H9 (cell line): ENCODE results near the gene TMEM225B. TPM values are rescaled to one million over a fixed set of nuclear protein-coding genes. Genes with fewer than 3 reads are reported as not detected.
A peak's percentile ranks its signal among the peaks of the same experiment; 100 is the strongest.

Experiments used
- DNase-seq: peaks from one replicate; pipeline ENCODE4 v3.0.0-alpha.2; 2017
- H2AFZ ChIP-seq: one replicate; pipeline ENCODE4 v1.6.1; 2013; ENCODE audit warnings: mild to moderate bottlenecking, low read length, control low read depth, moderate library complexity
- H2AK5ac ChIP-seq: 2 replicates; pipeline ENCODE4 v1.6.1; 2013; ENCODE audit warnings: low read length, control low read depth, mixed read lengths; ENCODE audit not compliant: insufficient read length
- H2BK120ac ChIP-seq: one replicate; pipeline ENCODE4 v1.6.1; 2013; ENCODE audit warnings: low read depth, mild to moderate bottlenecking, low read length, control low read depth, inconsistent platforms; ENCODE audit not compliant: poor library complexity, severe bottlenecking
- H2BK12ac ChIP-seq: 2 replicates; pipeline ENCODE4 v1.6.1; 2013; ENCODE audit warnings: low read length, control low read depth, mixed read lengths, low read depth; ENCODE audit not compliant: insufficient read length
- H2BK15ac ChIP-seq: 2 replicates; pipeline ENCODE4 v1.6.1; 2013; ENCODE audit warnings: low read depth, low read length, control low read depth
- H2BK20ac ChIP-seq: one replicate; pipeline ENCODE4 v1.6.1; 2013; ENCODE audit warnings: low read depth, mild to moderate bottlenecking, low read length, control low read depth, inconsistent platforms; ENCODE audit not compliant: poor library complexity, severe bottlenecking
- H2BK5ac ChIP-seq: 2 replicates; pipeline ENCODE4 v1.6.1; 2013; ENCODE audit warnings: low read length, control low read depth, mixed read lengths; ENCODE audit not compliant: insufficient read length
- H3K14ac ChIP-seq: 2 replicates; pipeline ENCODE4 v1.6.1; 2013; ENCODE audit warnings: low read length, control low read depth; ENCODE audit not compliant: insufficient read depth
- H3K18ac ChIP-seq: 2 replicates; pipeline ENCODE4 v1.6.1; 2013; ENCODE audit warnings: low read depth, mild to moderate bottlenecking, mixed read lengths, low read length, control low read depth; ENCODE audit not compliant: insufficient read length
- H3K23ac ChIP-seq: 2 replicates; pipeline ENCODE4 v1.6.1; 2013; ENCODE audit warnings: low read length, control low read depth, mixed read lengths, low read depth; ENCODE audit not compliant: insufficient read length
- H3K23me2 ChIP-seq: 2 replicates; pipeline ENCODE4 v1.6.1; 2013; ENCODE audit warnings: low read depth, mild to moderate bottlenecking, mixed read lengths, low read length, control low read depth; ENCODE audit not compliant: insufficient read length, poor library complexity, severe bottlenecking
- H3K27ac ChIP-seq: 2 replicates; pipeline ENCODE4 v1.5.1; 2013; ENCODE audit warnings: low read length, control low read depth, mixed read lengths, low read depth; ENCODE audit not compliant: insufficient read length
- H3K27me3 ChIP-seq: 2 replicates; pipeline ENCODE4 v1.6.1; 2013; ENCODE audit warnings: low read length, control low read depth, inconsistent platforms; ENCODE audit not compliant: insufficient read depth
- H3K4ac ChIP-seq: 2 replicates; pipeline ENCODE4 v1.6.1; 2013; ENCODE audit warnings: low read depth, mild to moderate bottlenecking, control low read depth, inconsistent platforms, low read length, moderate library complexity
- H3K4me1 ChIP-seq: 2 replicates; pipeline ENCODE4 v1.6.1; 2013; ENCODE audit warnings: low read length, control low read depth, inconsistent platforms; ENCODE audit not compliant: insufficient read depth
- H3K4me2 ChIP-seq: 2 replicates; pipeline ENCODE4 v1.6.1; 2013; ENCODE audit warnings: low read length, control low read depth, mixed read lengths; ENCODE audit not compliant: insufficient read length, insufficient read depth
- H3K56ac ChIP-seq: 2 replicates; pipeline ENCODE4 v1.6.1; 2013; ENCODE audit warnings: low read depth, mild to moderate bottlenecking, mixed read lengths, low read length, control low read depth; ENCODE audit not compliant: insufficient read length
- H3K79me1 ChIP-seq: 2 replicates; pipeline ENCODE4 v1.6.1; 2013; ENCODE audit warnings: low read depth, mild to moderate bottlenecking, moderate library complexity, low read length, control low read depth, inconsistent platforms; ENCODE audit not compliant: insufficient read depth, poor library complexity, severe bottlenecking
- H3K79me2 ChIP-seq: 2 replicates; pipeline ENCODE4 v1.6.1; 2013; ENCODE audit warnings: low read length, control low read depth, inconsistent platforms; ENCODE audit not compliant: insufficient read depth
- H3K9ac ChIP-seq: 2 replicates; pipeline ENCODE4 v1.6.1; 2013; ENCODE audit warnings: low read length, control low read depth, mixed read lengths; ENCODE audit not compliant: insufficient read length; ENCODE audit errors: extremely low read depth
- H3K9me3 ChIP-seq: one replicate; pipeline ENCODE4 v1.6.1; 2013; ENCODE audit warnings: low read depth, low read length, inconsistent platforms; ENCODE audit not compliant: control insufficient read depth
- H3T11ph ChIP-seq: one replicate; pipeline ENCODE4 v1.6.1; 2013; ENCODE audit warnings: mild to moderate bottlenecking, low read length, control low read depth, inconsistent platforms
- H4K20me1 ChIP-seq: one replicate; pipeline ENCODE4 v1.6.1; 2013; ENCODE audit not compliant: control insufficient read depth, insufficient read length, insufficient read depth
- H4K5ac ChIP-seq: 2 replicates; pipeline ENCODE4 v1.6.1; 2013; ENCODE audit warnings: low read depth, mild to moderate bottlenecking, mixed read lengths, low read length, control low read depth; ENCODE audit not compliant: insufficient read length
- H4K8ac ChIP-seq: replicated peaks from 2 replicates; pipeline ENCODE4 v1.6.1; 2013; ENCODE audit warnings: low read length, control low read depth, mixed read lengths, low read depth; ENCODE audit not compliant: insufficient read length
- H4K91ac ChIP-seq: 2 replicates; pipeline ENCODE4 v1.6.1; 2013; ENCODE audit warnings: low read depth, mild to moderate bottlenecking, moderate library complexity, mixed read lengths, low read length, control low read depth; ENCODE audit not compliant: insufficient read length
- H3K27ac Mint-ChIP-seq, 3 experiments: 2 replicates in 2 of 3; 3 replicates in 1 of 3; pipeline ENCODE4 v1.8.0; 2020 to 2021; ENCODE audit warnings: mixed read lengths in 3 of 3, mild to moderate bottlenecking in 1 of 3, moderate library complexity in 1 of 3
- H3K27me3 Mint-ChIP-seq: 2 replicates; pipeline ENCODE4 v1.8.0; 2021; ENCODE audit warnings: low read depth, mild to moderate bottlenecking, moderate library complexity, mixed read lengths
- H3K36me3 Mint-ChIP-seq, 3 experiments: 2 replicates in 2 of 3; 3 replicates in 1 of 3; pipeline ENCODE4 v1.8.0; 2020 to 2021; ENCODE audit warnings: low read depth in 3 of 3, mixed read lengths in 3 of 3; ENCODE audit not compliant: insufficient read depth in 1 of 3
- H3K4me1 Mint-ChIP-seq, 2 experiments: 2 replicates each; pipeline ENCODE4 v1.8.0; 2020; ENCODE audit warnings: mixed read lengths in 2 of 2
- H3K4me3 Mint-ChIP-seq, 2 experiments: 2 replicates in 1 of 2; 3 replicates in 1 of 2; pipeline ENCODE4 v1.8.0; 2020 to 2021; ENCODE audit warnings: mild to moderate bottlenecking in 2 of 2, mixed read lengths in 2 of 2, moderate library complexity in 1 of 2
- H3K9me3 Mint-ChIP-seq, 2 experiments: 2 replicates in 1 of 2; 3 replicates in 1 of 2; pipeline ENCODE4 v1.8.0; 2020; ENCODE audit warnings: mild to moderate bottlenecking in 2 of 2, mixed read lengths in 2 of 2, moderate library complexity in 1 of 2
- WGBS: extraction: QIAGEN DNeasy Blood & Tissue Kit; methylation state at CpG from one replicate; pipeline ENCODE4 v1.1.7; 2013; ENCODE audit warnings: missing lambda C conversion rate, low lambda C conversion rate, mixed read lengths; ENCODE audit not compliant: insufficient read length; ENCODE audit errors: extremely low coverage; 5-methylcytosine and 5-hydroxymethylcytosine counted together
- total RNA-seq: library from RNA; stranded (reverse); gene quantifications from 2 replicates; pipeline ENCODE4 v1.2.1, GENCODE V29; 2021
- TF ChIP-seq, protein P1 (sequence below): fragments of 200-600 bp; sonication (generic); conservative IDR thresholded peaks from 3 replicates; pipeline ENCODE4 v1.8.0; 2021; ENCODE audit warnings: antibody characterized with exemption, mild to moderate bottlenecking

Gene TMEM225B
- total RNA-seq, 1 experiment from 2014 or later, result not detected

DNA sequence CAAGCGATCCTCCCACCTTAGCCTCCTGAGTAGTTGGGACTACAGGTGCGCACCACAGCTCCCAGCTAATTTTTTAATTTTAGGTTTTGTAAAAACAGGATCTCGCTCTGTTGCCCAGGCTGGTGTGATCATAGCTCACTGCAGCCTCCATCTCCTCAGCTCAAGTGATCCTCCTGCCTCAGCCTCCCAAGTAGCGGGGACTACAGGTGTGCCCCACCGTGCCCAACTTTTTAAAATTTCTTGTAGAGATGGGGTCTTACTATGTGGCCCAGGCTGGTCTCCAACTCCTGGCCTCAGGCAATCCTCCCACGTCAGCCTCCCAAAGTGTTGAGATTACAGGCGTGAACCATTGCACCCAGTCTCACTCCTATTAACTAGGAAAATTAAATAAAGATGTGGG is 7.5 kb downstream of the TMEM225B start:
- Histone ChIP-seq H3K27me3 (no peaks in the 10 kb centered on the region), H3K4me2 (no peak overlapping the region), H3T11ph (no peak overlapping the region), H4K5ac (no peak overlapping the region), H4K91ac (no peak overlapping the region), H2BK5ac (no peak overlapping the region), H3K9me3 (no peaks in the 10 kb centered on the region), H2BK12ac (no peak overlapping the region), H2BK120ac (no peak overlapping the region), H3K56ac (no peak overlapping the region), H3K4ac (no peak overlapping the region), H3K79me2 (no peaks in the 10 kb centered on the region), H2AK5ac (no peak overlapping the region), H3K14ac (no peak overlapping the region), H3K23me2 (no peaks in the 10 kb centered on the region), H2BK20ac (no peak overlapping the region), H3K4me1 (no peaks in the 10 kb centered on the region), H3K18ac (no peak overlapping the region), H4K8ac (no peak overlapping the region), H2BK15ac (no peak overlapping the region), H3K23ac (no peak overlapping the region), H4K20me1 (no peaks in the 10 kb centered on the region), H3K9ac (no peak overlapping the region), H2AFZ (no peak overlapping the region), H3K27ac (no peak overlapping the region), H3K79me1 (no peaks in the 10 kb centered on the region)
- no CpG with 5 or more reads among the region's 7 CpGs for WGBS
- peaks cover 20% of the 10 kb centered on the region for H3K27me3 Mint-ChIP-seq
- TF ChIP-seq, protein P1, sequence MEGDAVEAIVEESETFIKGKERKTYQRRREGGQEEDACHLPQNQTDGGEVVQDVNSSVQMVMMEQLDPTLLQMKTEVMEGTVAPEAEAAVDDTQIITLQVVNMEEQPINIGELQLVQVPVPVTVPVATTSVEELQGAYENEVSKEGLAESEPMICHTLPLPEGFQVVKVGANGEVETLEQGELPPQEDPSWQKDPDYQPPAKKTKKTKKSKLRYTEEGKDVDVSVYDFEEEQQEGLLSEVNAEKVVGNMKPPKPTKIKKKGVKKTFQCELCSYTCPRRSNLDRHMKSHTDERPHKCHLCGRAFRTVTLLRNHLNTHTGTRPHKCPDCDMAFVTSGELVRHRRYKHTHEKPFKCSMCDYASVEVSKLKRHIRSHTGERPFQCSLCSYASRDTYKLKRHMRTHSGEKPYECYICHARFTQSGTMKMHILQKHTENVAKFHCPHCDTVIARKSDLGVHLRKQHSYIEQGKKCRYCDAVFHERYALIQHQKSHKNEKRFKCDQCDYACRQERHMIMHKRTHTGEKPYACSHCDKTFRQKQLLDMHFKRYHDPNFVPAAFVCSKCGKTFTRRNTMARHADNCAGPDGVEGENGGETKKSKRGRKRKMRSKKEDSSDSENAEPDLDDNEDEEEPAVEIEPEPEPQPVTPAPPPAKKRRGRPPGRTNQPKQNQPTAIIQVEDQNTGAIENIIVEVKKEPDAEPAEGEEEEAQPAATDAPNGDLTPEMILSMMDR, result no peak
- H3K9me3 Mint-ChIP-seq, result no peaks in the 10 kb centered on the region
- peak overlapping the region in 1 of 3 experiments; percentile 62; a peak in 1 of 7 replicates for H3K27ac Mint-ChIP-seq
- no peaks in the 10 kb centered on the region for H3K36me3 Mint-ChIP-seq
- H3K4me3 Mint-ChIP-seq, result no peak overlapping the region
- no peak for DNase-seq
- 0 out of 4 replicates have a peak, but pooled peaks cover 0 to 4% of the 10 kb centered on the region in 2 experiments for H3K4me1 Mint-ChIP-seq
